Testis (tissue), 2 donors: ENCODE measurements around the gene TRIO.

Experiments used
- POLR2A ChIP-seq: fragments of 450-650 bp; IDR thresholded peaks from one replicate; pipeline ENCODE4 v1.6.1; 2017; ENCODE audit warnings: antibody characterized with exemption, mild to moderate bottlenecking, moderate library complexity
- TF ChIP-seq, protein P1 (sequence below), 3 experiments: fragments of 450-650 bp in 2 of 3; fragments of 200-600 bp in 1 of 3; sonication (generic) in 1 of 3; IDR thresholded peaks; one replicate each; pipeline ENCODE4 v1.5.1; 2016 to 2019; ENCODE audit warnings: antibody characterized with exemption in 3 of 3, mild to moderate bottlenecking in 2 of 3, moderate library complexity in 1 of 3

DNA sequence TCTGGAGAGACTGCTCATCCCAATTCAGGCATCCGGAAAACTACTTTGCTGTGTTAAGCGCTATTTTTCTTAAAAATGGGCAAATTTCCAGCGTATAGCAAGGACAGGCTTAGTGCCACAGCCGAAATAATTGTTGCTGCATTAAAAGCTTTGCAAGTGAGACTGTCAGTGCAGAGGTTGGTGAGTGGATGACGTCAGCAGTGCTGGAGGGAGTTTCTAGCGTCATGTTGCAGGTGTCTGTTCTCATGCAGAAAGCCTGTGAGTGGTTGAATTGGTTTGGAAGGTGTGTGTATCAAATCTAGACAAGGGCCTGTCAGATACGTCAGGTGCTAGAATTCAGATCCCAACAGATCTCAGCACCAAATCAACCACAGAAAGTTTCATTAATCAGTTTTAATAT, 204.4 kb downstream of the TRIO start:
- TF ChIP-seq, protein P1, sequence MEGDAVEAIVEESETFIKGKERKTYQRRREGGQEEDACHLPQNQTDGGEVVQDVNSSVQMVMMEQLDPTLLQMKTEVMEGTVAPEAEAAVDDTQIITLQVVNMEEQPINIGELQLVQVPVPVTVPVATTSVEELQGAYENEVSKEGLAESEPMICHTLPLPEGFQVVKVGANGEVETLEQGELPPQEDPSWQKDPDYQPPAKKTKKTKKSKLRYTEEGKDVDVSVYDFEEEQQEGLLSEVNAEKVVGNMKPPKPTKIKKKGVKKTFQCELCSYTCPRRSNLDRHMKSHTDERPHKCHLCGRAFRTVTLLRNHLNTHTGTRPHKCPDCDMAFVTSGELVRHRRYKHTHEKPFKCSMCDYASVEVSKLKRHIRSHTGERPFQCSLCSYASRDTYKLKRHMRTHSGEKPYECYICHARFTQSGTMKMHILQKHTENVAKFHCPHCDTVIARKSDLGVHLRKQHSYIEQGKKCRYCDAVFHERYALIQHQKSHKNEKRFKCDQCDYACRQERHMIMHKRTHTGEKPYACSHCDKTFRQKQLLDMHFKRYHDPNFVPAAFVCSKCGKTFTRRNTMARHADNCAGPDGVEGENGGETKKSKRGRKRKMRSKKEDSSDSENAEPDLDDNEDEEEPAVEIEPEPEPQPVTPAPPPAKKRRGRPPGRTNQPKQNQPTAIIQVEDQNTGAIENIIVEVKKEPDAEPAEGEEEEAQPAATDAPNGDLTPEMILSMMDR (IDR thresholded peaks at IDR 0.05), result no peak
- TF ChIP-seq POLR2A, result no peak
